Measurements from ENCODE around the gene PCBP3. TPM values are rescaled to one million over a fixed set of nuclear protein-coding genes. Genes with fewer than 3 reads are reported as not detected.

The PCBP3 gene
- total and polyA plus RNA-seq, 2 of the 8 experiments (the other 6 are each of a cell fraction or from before 2014, with no cell fraction given) = 3.5 to 6.3 TPM

- H3K4me3 ChIP-seq (ENCODE audit: extremely low read depth in 1 of 4, insufficient read depth in 2 of 4, low read depth in 3 of 4, low read length in 4 of 4) = no peak overlapping the region
- no peak overlapping the region for H4K5ac ChIP-seq (ENCODE audit: insufficient read length, low read depth, low read length)
- H3K4me1 ChIP-seq (replicated peaks in 1 of 4; ENCODE audit: control insufficient read depth in 3 of 4, insufficient read depth in 4 of 4, low read length in 3 of 4) = no peaks in the 10 kb centered on the region; a peak in 2 of 7 replicates
- H3K27me3 ChIP-seq (replicated peaks in 1 of 4; ENCODE audit: control insufficient read depth in 3 of 4, extremely low read depth in 1 of 4, insufficient read depth in 3 of 4, low read length in 3 of 4) = peaks cover 0 to 3% (median 0%) of the 10 kb centered on the region in 4 experiments; a peak in 1 of 7 replicates
- no peak overlapping the region for H4K8ac ChIP-seq (ENCODE audit: extremely low read depth, insufficient read depth, low read length)
- no peak overlapping the region for H3K18ac ChIP-seq (ENCODE audit: extremely low read depth, low read length)
- H2AK5ac ChIP-seq (ENCODE audit: low read depth, low read length) = no peak overlapping the region
- no peak overlapping the region for H4K91ac ChIP-seq (replicated peaks; ENCODE audit: insufficient read length, low read length)
- no peaks in the 10 kb centered on the region for H3K79me1 ChIP-seq (ENCODE audit: low read depth, low read length)
- FAIRE-seq (no peak), DNase-seq (ENCODE audit: low read depth in 1 of 2, low spot score in 2 of 2) (no peak)
- no peak overlapping the region for H3K4ac ChIP-seq (replicated peaks; ENCODE audit: insufficient read length, low read depth, low read length)
- no peak overlapping the region for H3K14ac ChIP-seq (ENCODE audit: insufficient read length)
- no peaks in the 10 kb centered on the region for H3K23me2 ChIP-seq (ENCODE audit: low read depth, low read length)
- H4K20me1 ChIP-seq (replicated peaks in 1 of 2; ENCODE audit: control insufficient read depth in 1 of 2, insufficient read depth in 2 of 2, low read length in 2 of 2) = no peaks in the 10 kb centered on the region
- no peaks in the 10 kb centered on the region for H3K79me2 ChIP-seq (ENCODE audit: control insufficient read depth in 1 of 2, insufficient read depth in 2 of 2, low read length in 2 of 2)
- 75% methylated on average over 21 of the region's 21 CpGs; no CpG with 5 or more reads in 1 of the 2 experiments for WGBS, 2 experiments (ENCODE audit: extremely low coverage in 1 of 2, insufficient coverage in 1 of 2, insufficient read length in 1 of 2, insufficient replicate concordance in 2 of 2, low coverage in 1 of 2, low lambda C conversion rate in 2 of 2, missing lambda C conversion rate in 1 of 2)
- no peak overlapping the region for H2BK20ac ChIP-seq (ENCODE audit: low read length)
- H3K23ac ChIP-seq (ENCODE audit: insufficient read length) = no peak overlapping the region
- no peaks in the 10 kb centered on the region for H3K9me3 ChIP-seq (ENCODE audit: insufficient read depth in 2 of 2, low read depth in 1 of 2, low read length in 1 of 2)
- no peak overlapping the region for H2BK15ac ChIP-seq (ENCODE audit: low read length)
- H2AFZ ChIP-seq (ENCODE audit: low read length) = no peak overlapping the region
- H3K36me3 ChIP-seq (ENCODE audit: control insufficient read depth in 2 of 4, insufficient read depth in 4 of 4, low read length in 3 of 4) = no peaks in the 10 kb centered on the region
- no peak overlapping the region for H3K56ac ChIP-seq (replicated peaks; ENCODE audit: insufficient read length, low read depth, low read length)
- no peak overlapping the region for H2BK12ac ChIP-seq (ENCODE audit: low read depth, low read length)
- no peak overlapping the region for H3K4me2 ChIP-seq (ENCODE audit: insufficient read depth in 1 of 2, low read depth in 2 of 2, low read length in 2 of 2)
- ChIA-PET POLR2A (ENCODE audit: partially characterized antibody) (no interaction called here), CTCF (ENCODE audit: partially characterized antibody) (interaction anchor here (0.8 to 1.4 kb wide), 5 partner anchors 19 to 28 kb away, joined by 3 to 5 read pairs (median 4); no protein-coding TSS in a partner anchor)
- no peak for TF ChIP-seq SAP30 (IDR thresholded peaks at IDR 0.05; ENCODE audit: insufficient read depth, insufficient replicate concordance, low read length)
- no peak for TF ChIP-seq RBBP5 (IDR thresholded peaks at IDR 0.05; ENCODE audit: borderline replicate concordance, low read depth, low read length)
- TF ChIP-seq CEBPB (IDR thresholded peaks at IDR 0.05; ENCODE audit: low read depth, low read length) = no peak
- TF ChIP-seq, protein P1, sequence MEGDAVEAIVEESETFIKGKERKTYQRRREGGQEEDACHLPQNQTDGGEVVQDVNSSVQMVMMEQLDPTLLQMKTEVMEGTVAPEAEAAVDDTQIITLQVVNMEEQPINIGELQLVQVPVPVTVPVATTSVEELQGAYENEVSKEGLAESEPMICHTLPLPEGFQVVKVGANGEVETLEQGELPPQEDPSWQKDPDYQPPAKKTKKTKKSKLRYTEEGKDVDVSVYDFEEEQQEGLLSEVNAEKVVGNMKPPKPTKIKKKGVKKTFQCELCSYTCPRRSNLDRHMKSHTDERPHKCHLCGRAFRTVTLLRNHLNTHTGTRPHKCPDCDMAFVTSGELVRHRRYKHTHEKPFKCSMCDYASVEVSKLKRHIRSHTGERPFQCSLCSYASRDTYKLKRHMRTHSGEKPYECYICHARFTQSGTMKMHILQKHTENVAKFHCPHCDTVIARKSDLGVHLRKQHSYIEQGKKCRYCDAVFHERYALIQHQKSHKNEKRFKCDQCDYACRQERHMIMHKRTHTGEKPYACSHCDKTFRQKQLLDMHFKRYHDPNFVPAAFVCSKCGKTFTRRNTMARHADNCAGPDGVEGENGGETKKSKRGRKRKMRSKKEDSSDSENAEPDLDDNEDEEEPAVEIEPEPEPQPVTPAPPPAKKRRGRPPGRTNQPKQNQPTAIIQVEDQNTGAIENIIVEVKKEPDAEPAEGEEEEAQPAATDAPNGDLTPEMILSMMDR (IDR thresholded peaks at IDR 0.05; ENCODE audit: control extremely low read depth in 1 of 3, insufficient read depth in 1 of 3, low read depth in 1 of 3, low read length in 3 of 3) = peak in 1 of 3 experiments; percentile 9; a peak in 1 of 4 replicates
- no peak overlapping the region for H3K27ac ChIP-seq (ENCODE audit: low read depth, low read length)
- H2BK120ac ChIP-seq (replicated peaks; ENCODE audit: low read depth, low read length) = no peak overlapping the region
- H3K9ac ChIP-seq (replicated peaks in 1 of 4; ENCODE audit: extremely low read depth in 1 of 4, low read depth in 3 of 4, low read length in 3 of 4) = no peak overlapping the region
- no peak overlapping the region for H2BK5ac ChIP-seq (ENCODE audit: low read depth, low read length)
Observed at GRCh38 chr21:45950740-45951515, 307.4 kb downstream of the PCBP3 start.
